TTC549 (cell line): Measurements from ENCODE around the gene CMTM4.
"Not testable (repeated sequence)": the region's sequence is repeated elsewhere in the genome, so short reads cannot be mapped to it uniquely, and the experiment has no call there.

Experiments used
- FAIRE-seq: peaks from 2 replicates; lab custom pipeline; 2012; peaks lifted over from hg19 to GRCh38; lab: Jason Lieb, UNC

The CMTM4 gene

GRCh38 chr16:66703406-66704215 lies 7.1 kb upstream of the CMTM4 start:
- FAIRE-seq, result no peak

GRCh38 chr16:66701516-66701915 lies 5.0 kb upstream of the CMTM4 start:
- FAIRE-seq, result no peak

GRCh38 chr16:66701026-66701425 lies 4.5 kb upstream of the CMTM4 start:
- no peak for FAIRE-seq

- no peak for FAIRE-seq
Observed at GRCh38 chr16:66699898-66700297, 3.4 kb upstream of the CMTM4 start.

GRCh38 chr16:66698046-66698445 lies 1.5 kb upstream of the CMTM4 start:
- FAIRE-seq, result no peak

- no peak for FAIRE-seq
Observed at GRCh38 chr16:66695935-66696668, 441 bp downstream of the CMTM4 start.

GRCh38 chr16:66695471-66695934 lies 1.0 kb downstream of the CMTM4 start:
- no peak for FAIRE-seq

- no peak for FAIRE-seq
Observed at GRCh38 chr16:66693149-66693548, 3.4 kb downstream of the CMTM4 start.

GRCh38 chr16:66692341-66692740 lies 4.2 kb downstream of the CMTM4 start:
- FAIRE-seq, result no peak

- no peak for FAIRE-seq
Observed at GRCh38 chr16:66691234-66691633, 5.3 kb downstream of the CMTM4 start.

- FAIRE-seq, result no peak
Observed at GRCh38 chr16:66690106-66690847, 6.3 kb downstream of the CMTM4 start.

- no peak for FAIRE-seq
Observed at GRCh38 chr16:66689282-66689681, 7.3 kb downstream of the CMTM4 start.

- no peak for FAIRE-seq
Observed at GRCh38 chr16:66687906-66688625, 8.5 kb downstream of the CMTM4 start.

GRCh38 chr16:66685501-66686115 lies 10.9 kb downstream of the CMTM4 start:
- FAIRE-seq, result not testable (repeated sequence)

GRCh38 chr16:66682271-66682670 lies 14.3 kb downstream of the CMTM4 start:
- no peak for FAIRE-seq

GRCh38 chr16:66681676-66682075 lies 14.9 kb downstream of the CMTM4 start:
- FAIRE-seq, result no peak

GRCh38 chr16:66678337-66678736 lies 18.2 kb downstream of the CMTM4 start:
- no peak for FAIRE-seq

- FAIRE-seq, result no peak
Observed at GRCh38 chr16:66677836-66678235, 18.7 kb downstream of the CMTM4 start.

GRCh38 chr16:66677179-66677578 lies 19.4 kb downstream of the CMTM4 start:
- no peak for FAIRE-seq

GRCh38 chr16:66676599-66676998 lies 19.9 kb downstream of the CMTM4 start:
- no peak for FAIRE-seq

- FAIRE-seq, result no peak
Observed at GRCh38 chr16:66673691-66674090, 22.9 kb downstream of the CMTM4 start.
